ENCODE data around the gene PSMD2.

PSMD2 gene

DNA sequence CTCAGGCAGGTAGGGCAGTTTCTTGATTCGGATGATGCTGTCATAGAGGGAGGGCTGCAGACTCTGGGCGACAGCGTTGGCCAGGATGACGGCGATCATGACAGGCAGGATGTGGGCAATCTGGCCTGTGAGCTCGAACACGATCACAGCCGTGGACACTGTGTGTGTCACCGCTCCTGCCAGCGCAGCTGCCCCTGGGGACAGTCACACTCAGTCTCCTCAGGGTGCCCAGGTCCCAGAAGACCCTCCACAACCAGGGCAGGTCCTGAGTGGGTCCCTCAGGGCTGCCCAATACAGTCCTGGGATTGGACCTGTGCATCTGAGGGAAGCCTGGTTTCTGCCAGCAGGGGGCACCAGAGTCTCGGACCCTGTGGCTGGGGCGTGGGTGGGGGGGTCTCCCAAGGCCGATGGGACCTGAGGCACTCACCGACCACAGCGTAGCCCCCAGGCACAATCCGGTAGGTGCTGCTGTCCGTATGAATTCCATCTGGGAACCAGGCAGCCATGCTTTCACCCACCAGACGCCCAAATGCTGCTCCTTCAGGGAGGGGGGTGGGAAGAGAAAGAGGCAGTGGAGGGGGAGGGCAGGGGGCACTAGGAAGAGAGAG is 55.2 kb downstream of the PSMD2 start:
- Histone ChIP-seq H3K27me3 (ENCODE audit: control insufficient read depth in 2 of 2, insufficient read depth in 2 of 2, low read length in 2 of 2) (no peaks in the 10 kb centered on the region), H3K4me3 (ENCODE audit: low read length in 2 of 2) (no peak overlapping the region), H3K4me1 (ENCODE audit: control insufficient read depth in 2 of 2, insufficient read depth in 2 of 2, low read length in 2 of 2) (peaks cover 26 to 31% of the 10 kb centered on the region in 2 donors), H3K36me3 (ENCODE audit: control insufficient read depth in 2 of 2, insufficient read depth in 2 of 2, low read length in 2 of 2) (peaks cover 31 to 36% of the 10 kb centered on the region in 2 donors), H3K27ac (ENCODE audit: low read depth in 2 of 2, low read length in 2 of 2) (no peak overlapping the region), H3K9me3 (ENCODE audit: control insufficient read depth in 2 of 2, low read length in 2 of 2) (no peaks in the 10 kb centered on the region), H3K9ac (ENCODE audit: low read depth in 1 of 2, low read length in 2 of 2) (no peak overlapping the region)

DNA sequence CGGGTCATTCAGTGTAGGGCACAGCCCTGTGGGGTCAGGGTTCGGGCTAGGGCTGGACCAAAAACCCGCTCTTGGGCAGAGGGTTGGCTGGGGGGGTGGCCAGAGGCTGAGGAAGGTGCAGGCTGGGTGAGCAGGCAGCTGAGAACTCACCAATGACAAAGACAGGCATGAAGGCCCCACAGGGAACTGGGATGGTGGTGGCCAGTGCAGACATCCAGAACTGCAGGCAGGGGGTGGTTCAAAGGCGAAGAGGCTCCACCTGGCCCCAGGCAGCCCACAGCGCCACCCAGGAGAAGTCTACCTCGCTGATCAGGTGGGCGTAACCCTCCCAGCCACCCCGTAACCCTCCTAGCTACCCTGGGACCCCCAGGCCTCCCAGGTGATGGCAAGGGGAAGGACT is 55.7 kb downstream of the PSMD2 start:
- Histone ChIP-seq H3K27me3 (ENCODE audit: control insufficient read depth in 2 of 2, insufficient read depth in 2 of 2, low read length in 2 of 2) (no peaks in the 10 kb centered on the region), H3K36me3 (ENCODE audit: control insufficient read depth in 2 of 2, insufficient read depth in 2 of 2, low read length in 2 of 2) (peaks cover 31 to 36% of the 10 kb centered on the region in 2 donors), H3K9me3 (ENCODE audit: control insufficient read depth in 2 of 2, low read length in 2 of 2) (no peaks in the 10 kb centered on the region), H3K27ac (ENCODE audit: low read depth in 2 of 2, low read length in 2 of 2) (no peak overlapping the region), H3K4me1 (ENCODE audit: control insufficient read depth in 2 of 2, insufficient read depth in 2 of 2, low read length in 2 of 2) (peaks cover 26 to 31% of the 10 kb centered on the region in 2 donors), H3K9ac (ENCODE audit: low read depth in 1 of 2, low read length in 2 of 2) (no peak overlapping the region), H3K4me3 (ENCODE audit: low read length in 2 of 2) (no peak overlapping the region)

- Histone ChIP-seq H3K4me1 (ENCODE audit: control insufficient read depth in 2 of 2, insufficient read depth in 2 of 2, low read length in 2 of 2) (peaks cover 31 to 35% of the 10 kb centered on the region in 2 donors), H3K36me3 (ENCODE audit: control insufficient read depth in 2 of 2, insufficient read depth in 2 of 2, low read length in 2 of 2) (peaks cover 31 to 36% of the 10 kb centered on the region in 2 donors), H3K27me3 (ENCODE audit: control insufficient read depth in 2 of 2, insufficient read depth in 2 of 2, low read length in 2 of 2) (no peaks in the 10 kb centered on the region), H3K9me3 (ENCODE audit: control insufficient read depth in 2 of 2, low read length in 2 of 2) (no peaks in the 10 kb centered on the region), H3K27ac (ENCODE audit: low read depth in 2 of 2, low read length in 2 of 2) (no peak overlapping the region), H3K9ac (ENCODE audit: low read depth in 1 of 2, low read length in 2 of 2) (no peak overlapping the region), H3K4me3 (ENCODE audit: low read length in 2 of 2) (no peak overlapping the region)
These were observed 56.4 kb downstream of the PSMD2 start for GRCh38 chr3:184355261-184356040.

- H3K27me3 ChIP-seq (ENCODE audit: control insufficient read depth in 2 of 2, insufficient read depth in 2 of 2, low read length in 2 of 2) = no peaks in the 10 kb centered on the region
- H3K4me3 ChIP-seq (ENCODE audit: low read length in 2 of 2) = no peak overlapping the region
- peaks cover 24 to 27% of the 10 kb centered on the region in 2 donors for H3K4me1 ChIP-seq (ENCODE audit: control insufficient read depth in 2 of 2, insufficient read depth in 2 of 2, low read length in 2 of 2)
- peaks cover 30 to 31% of the 10 kb centered on the region in 2 donors for H3K36me3 ChIP-seq (ENCODE audit: control insufficient read depth in 2 of 2, insufficient read depth in 2 of 2, low read length in 2 of 2)
- H3K27ac ChIP-seq (ENCODE audit: low read depth in 2 of 2, low read length in 2 of 2) = no peak overlapping the region
- no peaks in the 10 kb centered on the region for H3K9me3 ChIP-seq (ENCODE audit: control insufficient read depth in 2 of 2, low read length in 2 of 2)
- H3K9ac ChIP-seq (ENCODE audit: low read depth in 1 of 2, low read length in 2 of 2) = no peak overlapping the region
These were observed 58.4 kb downstream of the PSMD2 start for GRCh38 chr3:184357248-184358123.

DNA sequence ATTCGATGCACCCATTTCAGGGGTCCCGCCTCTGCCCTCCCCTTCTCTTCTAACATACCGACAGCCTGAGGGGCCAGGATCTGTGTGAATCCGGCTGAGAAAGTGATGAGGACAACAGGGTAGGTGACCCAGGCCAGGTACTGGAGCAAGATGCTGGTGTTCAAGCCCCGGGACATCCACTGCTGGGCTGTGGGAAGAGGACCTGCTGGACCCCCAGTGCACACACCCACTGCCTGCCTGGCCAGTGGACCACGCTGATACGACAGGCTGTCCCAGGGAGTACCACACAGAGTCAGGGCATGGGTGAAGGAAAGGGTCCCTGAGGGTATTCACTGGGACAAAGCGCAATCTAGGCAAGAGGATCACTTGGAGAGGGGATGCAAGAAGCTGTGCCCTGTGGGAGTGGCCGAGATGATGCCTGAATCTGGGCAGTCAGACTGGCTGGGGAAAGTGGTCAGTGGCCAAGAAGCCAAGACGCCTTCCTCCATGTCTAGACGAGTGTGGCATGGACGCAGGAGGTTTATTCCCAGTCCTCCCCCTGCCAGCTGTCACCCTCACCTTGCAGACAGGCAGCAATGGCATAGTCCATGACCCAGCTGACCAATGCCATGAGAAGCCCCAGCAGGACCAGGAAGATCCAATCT is 59.2 kb downstream of the PSMD2 start:
- Histone ChIP-seq H3K9me3 (ENCODE audit: control insufficient read depth in 2 of 2, low read length in 2 of 2) (no peaks in the 10 kb centered on the region), H3K27ac (ENCODE audit: low read depth in 2 of 2, low read length in 2 of 2) (no peak overlapping the region), H3K4me3 (ENCODE audit: low read length in 2 of 2) (no peak overlapping the region), H3K36me3 (ENCODE audit: control insufficient read depth in 2 of 2, insufficient read depth in 2 of 2, low read length in 2 of 2) (peaks cover 25 to 31% of the 10 kb centered on the region in 2 donors), H3K27me3 (ENCODE audit: control insufficient read depth in 2 of 2, insufficient read depth in 2 of 2, low read length in 2 of 2) (no peaks in the 10 kb centered on the region), H3K9ac (ENCODE audit: low read depth in 1 of 2, low read length in 2 of 2) (no peak overlapping the region), H3K4me1 (ENCODE audit: control insufficient read depth in 2 of 2, insufficient read depth in 2 of 2, low read length in 2 of 2) (peaks cover 19 to 20% of the 10 kb centered on the region in 2 donors)
